IMR-90 (cell line): ENCODE measurements around the gene CCDC146. TPM values are rescaled to one million over a fixed set of nuclear protein-coding genes. Genes with fewer than 3 reads are reported as not detected.
A peak's percentile ranks its signal among the peaks of the same experiment; 100 is the strongest.

Experiments used
- ATAC-seq: fragments of 200-7000 bp; cut with Tn5 transposase; 2 replicates; pipeline ENCODE4 v1.9.1; 2020; ENCODE audit warnings: low read depth, mild to moderate bottlenecking, moderate library complexity
- BruUV-seq: library from RNA; stranded (reverse); fragments of 400-500 nt; replicated peaks from 2 replicates; lab custom pipeline; 2021; lab: Mats Ljungman, UMichigan
- CTCF ChIA-PET: fragments of 300-600 bp; formaldehyde crosslinking; extraction: SDS; loops from one replicate; lab custom pipeline; 2021; ENCODE audit warnings: antibody characterized with exemption; lab: Yijun Ruan, JAX
- POLR2A ChIA-PET: fragments of 300-600 bp; sonication (Branson Sonifier 250); formaldehyde crosslinking; loops from one replicate; lab custom pipeline; 2022; ENCODE audit warnings: antibody characterized with exemption; ENCODE audit not compliant: unreplicated experiment; lab: Charles Lee
- DNase-seq: peaks from one replicate; pipeline ENCODE4 v3.0.0; 2013
- H2AFZ ChIP-seq: replicated peaks from 2 replicates; pipeline ENCODE3; 2013; ENCODE audit warnings: low read length, mild to moderate bottlenecking; ENCODE audit not compliant: poor library complexity
- H2AK5ac ChIP-seq: 2 replicates; pipeline ENCODE4 v1.6.1; 2013; ENCODE audit warnings: low read depth, low read length, inconsistent platforms
- H2AK9ac ChIP-seq: replicated peaks from 2 replicates; pipeline ENCODE3; 2013; ENCODE audit warnings: mild to moderate bottlenecking, low read depth, low read length, moderate library complexity; ENCODE audit not compliant: poor library complexity
- H2BK120ac ChIP-seq: 2 replicates; pipeline ENCODE4 v1.6.1; 2013; ENCODE audit warnings: low read depth, low read length, inconsistent platforms
- H2BK15ac ChIP-seq: 3 replicates; pipeline ENCODE4 v1.6.1; 2013; ENCODE audit warnings: low read depth, low read length, inconsistent platforms
- H2BK20ac ChIP-seq: 2 replicates; pipeline ENCODE4 v1.6.1; 2013; ENCODE audit warnings: low read depth, mild to moderate bottlenecking, inconsistent platforms, low read length, moderate library complexity
- H2BK5ac ChIP-seq: 2 replicates; pipeline ENCODE4 v1.6.1; 2013; ENCODE audit warnings: mild to moderate bottlenecking, low read depth, low read length, inconsistent platforms; ENCODE audit not compliant: poor library complexity, severe bottlenecking
- H3K14ac ChIP-seq: replicated peaks from 2 replicates; pipeline ENCODE4 v1.6.1; 2013; ENCODE audit warnings: low read depth, low read length, inconsistent platforms
- H3K18ac ChIP-seq: 2 replicates; pipeline ENCODE4 v1.6.1; 2013; ENCODE audit warnings: low read depth, low read length, control low read depth
- H3K23ac ChIP-seq: 2 replicates; pipeline ENCODE4 v1.6.1; 2013; ENCODE audit warnings: low read depth, low read length, inconsistent platforms
- H3K27ac ChIP-seq: 2 replicates; pipeline ENCODE4 v1.5.1; 2013; ENCODE audit warnings: mild to moderate bottlenecking, control low read depth, low read length; ENCODE audit not compliant: insufficient read depth
- H3K27me3 ChIP-seq: 2 replicates; pipeline ENCODE4 v1.6.1; 2013; ENCODE audit warnings: low read length; ENCODE audit not compliant: control insufficient read depth, insufficient read depth
- H3K36me3 ChIP-seq: 2 replicates; pipeline ENCODE4 v1.6.1; 2013; ENCODE audit warnings: low read length, mixed read lengths; ENCODE audit not compliant: control insufficient read depth, insufficient read depth
- H3K4ac ChIP-seq: 2 replicates; pipeline ENCODE4 v1.6.1; 2013; ENCODE audit warnings: low read depth, low read length, inconsistent platforms
- H3K4me1 ChIP-seq: 2 replicates; pipeline ENCODE4 v1.6.1; 2013; ENCODE audit warnings: low read length, mixed read lengths; ENCODE audit not compliant: control insufficient read depth, insufficient read depth
- H3K4me2 ChIP-seq: 2 replicates; pipeline ENCODE4 v1.6.1; 2013; ENCODE audit warnings: low read depth, mild to moderate bottlenecking, control low read depth, low read length, moderate library complexity
- H3K4me3 ChIP-seq: 2 replicates; pipeline ENCODE4 v1.5.1; 2013; ENCODE audit warnings: low read depth, mild to moderate bottlenecking, control low read depth, low read length, moderate library complexity; ENCODE audit not compliant: insufficient read depth
- H3K56ac ChIP-seq: 2 replicates; pipeline ENCODE4 v1.6.1; 2013; ENCODE audit warnings: low read length, inconsistent platforms; ENCODE audit not compliant: insufficient read depth; ENCODE audit errors: extremely low read depth
- H3K79me1 ChIP-seq, 2 experiments: 2 replicates each; pipeline ENCODE4 v1.6.1; 2013; ENCODE audit warnings: low read length in 2 of 2, inconsistent platforms in 1 of 2, low read depth in 1 of 2
- H3K9ac ChIP-seq: 2 replicates; pipeline ENCODE4 v1.6.1; 2013; ENCODE audit warnings: low read depth, low read length, control low read depth
- H3K9me1 ChIP-seq: 2 replicates; pipeline ENCODE4 v1.6.1; 2013; ENCODE audit warnings: low read length, inconsistent platforms; ENCODE audit not compliant: insufficient read depth
- H3K9me3 ChIP-seq: 2 replicates; pipeline ENCODE4 v1.6.1; 2013; ENCODE audit warnings: low read length; ENCODE audit not compliant: control insufficient read depth, insufficient read depth
- H4K20me1 ChIP-seq: 2 replicates; pipeline ENCODE4 v1.6.1; 2013; ENCODE audit warnings: low read length, inconsistent platforms; ENCODE audit not compliant: insufficient read depth
- H4K5ac ChIP-seq: 2 replicates; pipeline ENCODE4 v1.6.1; 2013; ENCODE audit warnings: mild to moderate bottlenecking, low read depth, low read length, control low read depth
- H4K8ac ChIP-seq, 2 experiments: 2 replicates each; pipeline ENCODE4 v1.6.1; 2013; ENCODE audit warnings: low read depth in 2 of 2, low read length in 2 of 2, control low read depth in 1 of 2, inconsistent platforms in 1 of 2
- H4K91ac ChIP-seq: 2 replicates; pipeline ENCODE4 v1.6.1; 2013; ENCODE audit warnings: low read depth, low read length, inconsistent platforms; ENCODE audit not compliant: insufficient read depth
- BHLHE40 ChIP-seq: fragments of 150-350 bp; IDR thresholded peaks from 2 replicates; pipeline ENCODE4 v1.6.1; 2016; ENCODE audit warnings: mild to moderate bottlenecking, low read depth, low read length
- CEBPB ChIP-seq: IDR thresholded peaks from 2 replicates; pipeline ENCODE4 v1.6.1; 2012; ENCODE audit warnings: low read depth, low read length, improper control_type of control experiment
- CHD1 ChIP-seq: IDR thresholded peaks from 2 replicates; pipeline ENCODE4 v1.6.1; 2012; ENCODE audit warnings: low read depth, low read length, improper control_type of control experiment
- CTCF ChIP-seq: conservative IDR thresholded peaks from 2 replicates; pipeline ENCODE4 v1.5.1; 2012; ENCODE audit warnings: mild to moderate bottlenecking, low read depth, low read length, improper control_type of control experiment
- ELK1 ChIP-seq: fragments of 150-350 bp; IDR thresholded peaks from 2 replicates; pipeline ENCODE4 v1.6.1; 2016; ENCODE audit warnings: low read depth, mild to moderate bottlenecking, low read length, moderate library complexity, borderline replicate concordance
- FOS ChIP-seq: fragments of 150-350 bp; IDR thresholded peaks from 2 replicates; pipeline ENCODE4 v1.6.1; 2016; ENCODE audit warnings: low read depth, low read length
- MAFK ChIP-seq: IDR thresholded peaks from 2 replicates; pipeline ENCODE4 v1.6.1; 2012; ENCODE audit warnings: low read depth, low read length, improper control_type of control experiment
- MAZ ChIP-seq: IDR thresholded peaks from 2 replicates; pipeline ENCODE4 v1.6.1; 2012; ENCODE audit warnings: low read depth, mild to moderate bottlenecking, low read length, improper control_type of control experiment, moderate library complexity, borderline replicate concordance
- MXI1 ChIP-seq: IDR thresholded peaks from 2 replicates; pipeline ENCODE4 v1.6.1; 2012; ENCODE audit warnings: low read depth, mild to moderate bottlenecking, low read length, moderate library complexity, borderline replicate concordance
- NFE2L2 ChIP-seq: fragments of 150-350 bp; IDR thresholded peaks from 2 replicates; pipeline ENCODE4 v1.6.1; 2016; ENCODE audit warnings: low read depth, mild to moderate bottlenecking, low read length
- POLR2A ChIP-seq: IDR thresholded peaks from 2 replicates; pipeline ENCODE4 v1.6.1; 2012; ENCODE audit warnings: mild to moderate bottlenecking, low read depth, low read length
- RAD21 ChIP-seq: IDR thresholded peaks from 2 replicates; pipeline ENCODE4 v1.6.1; 2012; ENCODE audit warnings: low read length, improper control_type of control experiment
- RCOR1 ChIP-seq: IDR thresholded peaks from 2 replicates; pipeline ENCODE4 v1.6.1; 2012; ENCODE audit warnings: mild to moderate bottlenecking, low read length, improper control_type of control experiment; ENCODE audit not compliant: insufficient replicate concordance
- RFX5 ChIP-seq: IDR thresholded peaks from 2 replicates; pipeline ENCODE4 v1.8.0; 2012; ENCODE audit warnings: low read depth, mild to moderate bottlenecking, low read length, moderate library complexity
- SMC3 ChIP-seq: fragments of 150-350 bp; IDR thresholded peaks from 2 replicates; pipeline ENCODE4 v1.6.1; 2016; ENCODE audit warnings: low read depth, mild to moderate bottlenecking, antibody characterized with exemption, low read length, moderate library complexity
- USF2 ChIP-seq: fragments of 150-350 bp; IDR thresholded peaks from 2 replicates; pipeline ENCODE4 v1.6.1; 2017; ENCODE audit warnings: mild to moderate bottlenecking, antibody characterized with exemption, low read length, low read depth
- WGBS, 2 experiments: methylation state at CpG; one replicate each; pipeline versions ENCODE4 v1.1.5 to v1.1.7; 2013; ENCODE audit warnings: missing lambda C conversion rate in 2 of 2; ENCODE audit not compliant: insufficient read length in 1 of 2; ENCODE audit errors: extremely low coverage in 2 of 2; 5-methylcytosine and 5-hydroxymethylcytosine counted together
- dilution Hi-C: fragments of 300-500 bp; cut with HindIII; formaldehyde crosslinking; loops from one replicate; pipeline ENCODE4 v1.14.3; 2018; ENCODE audit warnings: low sequenced_read_pairs; ENCODE audit not compliant: unreplicated experiment
- in situ Hi-C: fragments of 300-500 bp; cut with MboI; formaldehyde crosslinking; loops from 3 replicates; pipeline ENCODE4 v1.14.3; 2019; ENCODE audit warnings: low sequenced_read_pairs, inconsistent platforms, mixed read lengths
- intact Hi-C: fragments of 100-400 bp; cut with micrococcal nuclease; formaldehyde crosslinking; loops from 2 replicates; pipeline ENCODE4 v1.10.0; 2022
- polyA plus RNA-seq, 3 experiments: library from polyadenylated mRNA; depleted of rRNA; stranded (reverse); fragments of >200 nt; gene quantifications; 2 replicates each; pipeline ENCODE4 v1.2.3, GENCODE V29; 2012; ENCODE audit warnings: low replicate concordance in 1 of 3
- total RNA-seq: library from RNA; depleted of rRNA; stranded (reverse); fragments of >200 nt; gene quantifications from 2 replicates; pipeline ENCODE4 v1.2.3, GENCODE V29; 2012

Gene CCDC146
- total and polyA plus RNA-seq, 2 of the 4 experiments (the other 2 are of a cell fraction): 0.54 to 1.7 TPM

- H4K20me1 ChIP-seq: no peaks in the 10 kb centered on the region
- no peak overlapping the region for H2BK15ac ChIP-seq
- ChIA-PET CTCF (no interaction called here), POLR2A (no interaction called here)
- H3K23ac ChIP-seq: no peak overlapping the region
- no peak overlapping the region for H3K4me3 ChIP-seq
- H3K27ac ChIP-seq: no peak overlapping the region
- H4K5ac ChIP-seq: no peak overlapping the region
- no peak overlapping the region for H2BK120ac ChIP-seq
- H3K4ac ChIP-seq: 0 out of 2 replicates have a peak overlapping the region, but pooled peaks have one; percentile 15
- no peak overlapping the region for H4K91ac ChIP-seq
- H3K9me3 ChIP-seq: no peaks in the 10 kb centered on the region; the same call in 1 of the 2 replicates
- WGBS, 2 experiments: no CpG with 5 or more reads among the region's 7 CpGs
- H3K9ac ChIP-seq: no peak overlapping the region
- no peak overlapping the region for H2AFZ ChIP-seq
- peak overlapping the region; percentile 3; the same call in 1 of the 2 replicates for H2AK5ac ChIP-seq
- H3K36me3 ChIP-seq: peaks cover 7% of the 10 kb centered on the region; the same call in 1 of the 2 replicates
- no peak overlapping the region for H3K18ac ChIP-seq
- no peak overlapping the region for H4K8ac ChIP-seq
- H3K4me2 ChIP-seq: no peak overlapping the region
- in situ Hi-C loops (no loop called here), intact Hi-C loops (no loop called here), dilution Hi-C loops (no loop called here)
- H2BK5ac ChIP-seq: no peak overlapping the region
- no peaks in the 10 kb centered on the region for H3K79me1 ChIP-seq
- H3K27me3 ChIP-seq: no peaks in the 10 kb centered on the region
- H2AK9ac ChIP-seq: no peak overlapping the region
- H2BK20ac ChIP-seq: no peak overlapping the region
- no peaks in the 10 kb centered on the region for H3K4me1 ChIP-seq
- no peak overlapping the region for H3K56ac ChIP-seq
- TF ChIP-seq CHD1 (no peak), NFE2L2 (no peak), CTCF (no peak), RCOR1 (no peak), SMC3 (no peak), RAD21 (no peak), MAFK (no peak), POLR2A (no peak), MAZ (no peak), ELK1 (no peak), BHLHE40 (no peak), MXI1 (no peak), FOS (no peak), CEBPB (no peak), RFX5 (no peak), USF2 (no peak)
- DNase-seq (peak; percentile 41), ATAC-seq (peak; percentile 21; the same call in 1 of the 2 replicates)
- no TSS peak for BruUV-seq
- H3K14ac ChIP-seq: no peak overlapping the region; the same call in 1 of the 2 replicates
- peaks cover 6% of the 10 kb centered on the region; the same call in 1 of the 2 replicates for H3K9me1 ChIP-seq
These were observed 166.4 kb downstream of the CCDC146 start for GRCh38 chr7:77288676-77289320.
